ENCODE data around the gene FBXL17.

Gene FBXL17

GRCh38 chr5:108101821-108102220 lies 280.1 kb downstream of the FBXL17 start:
- DNase-seq (ENCODE audit: low read depth in 1 of 2, low spot score in 1 of 2) = no peak

GRCh38 chr5:108101130-108101529 lies 280.8 kb downstream of the FBXL17 start:
- DNase-seq (ENCODE audit: low read depth in 1 of 2, low spot score in 1 of 2) = no peak

DNA sequence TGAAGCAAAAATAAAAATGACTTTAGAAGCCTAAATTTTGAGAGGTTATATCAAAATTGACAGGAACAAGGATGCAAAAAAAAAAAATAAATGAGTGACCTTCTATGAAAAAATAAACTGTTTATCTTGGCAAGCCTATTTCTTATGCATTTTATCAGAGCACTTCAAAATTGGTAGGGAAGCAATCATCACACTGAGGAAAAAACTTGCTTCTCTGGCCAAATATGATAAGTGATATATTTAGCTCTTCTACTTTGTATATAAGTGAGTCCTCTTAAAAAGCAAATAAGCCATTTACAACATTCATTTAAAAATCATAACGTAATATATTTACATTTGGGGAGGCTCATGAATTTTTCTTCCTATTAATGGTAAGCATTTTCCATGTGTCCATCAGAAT lies 287.1 kb downstream of the FBXL17 start:
- DNase-seq (ENCODE audit: low read depth in 1 of 2, low spot score in 1 of 2) = no peak

- DNase-seq (ENCODE audit: low read depth in 1 of 2, low spot score in 1 of 2) = no peak
Measured at GRCh38 chr5:108093186-108093585, 288.7 kb downstream of the FBXL17 start.

DNA sequence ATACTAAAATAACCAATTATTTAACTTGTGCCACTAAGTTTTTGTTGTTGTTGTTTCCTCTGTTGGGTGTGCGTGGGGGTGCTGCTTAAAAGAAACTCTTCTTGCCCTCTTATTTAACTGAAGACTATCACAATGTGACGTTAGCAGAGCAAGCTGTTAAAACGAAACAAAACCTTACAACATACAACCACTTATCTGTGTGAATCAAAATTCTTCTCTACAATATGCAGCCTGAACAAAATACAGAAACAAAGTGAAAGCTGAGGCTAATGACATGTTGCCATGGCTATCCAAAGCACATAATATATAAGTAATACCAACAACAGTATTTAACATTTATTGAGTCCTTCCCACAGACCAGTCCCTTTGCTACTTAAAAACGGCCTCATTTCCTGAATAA lies 291.0 kb downstream of the FBXL17 start:
- DNase-seq (ENCODE audit: low read depth in 1 of 2, low spot score in 1 of 2) = no peak

GRCh38 chr5:108084105-108084504 lies 297.8 kb downstream of the FBXL17 start:
- DNase-seq (ENCODE audit: low read depth in 1 of 2, low spot score in 1 of 2) = no peak

DNA sequence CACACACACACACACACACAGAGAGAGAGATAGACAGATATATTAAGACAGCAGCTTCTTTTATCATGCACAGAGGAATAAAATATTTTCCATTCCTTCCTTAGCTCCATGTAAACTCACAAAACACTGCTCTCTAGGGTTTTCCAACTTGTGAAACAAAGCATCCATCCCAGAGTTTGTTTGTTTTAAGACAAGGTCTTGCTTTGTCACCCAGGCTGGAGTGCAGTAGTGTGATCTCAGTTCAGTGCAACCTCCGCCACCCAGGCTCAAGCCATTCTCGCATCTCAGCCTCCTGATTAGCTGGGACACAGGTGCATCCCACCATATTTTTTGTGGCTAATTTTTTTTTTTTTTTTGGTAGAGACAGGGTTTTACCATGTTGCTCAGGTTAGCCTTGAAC lies 298.7 kb downstream of the FBXL17 start:
- no peak for DNase-seq (ENCODE audit: low read depth in 1 of 2, low spot score in 1 of 2)

- DNase-seq (ENCODE audit: low read depth in 1 of 2, low spot score in 1 of 2) = no peak
Measured at GRCh38 chr5:108081707-108082106, 300.2 kb downstream of the FBXL17 start.

DNA sequence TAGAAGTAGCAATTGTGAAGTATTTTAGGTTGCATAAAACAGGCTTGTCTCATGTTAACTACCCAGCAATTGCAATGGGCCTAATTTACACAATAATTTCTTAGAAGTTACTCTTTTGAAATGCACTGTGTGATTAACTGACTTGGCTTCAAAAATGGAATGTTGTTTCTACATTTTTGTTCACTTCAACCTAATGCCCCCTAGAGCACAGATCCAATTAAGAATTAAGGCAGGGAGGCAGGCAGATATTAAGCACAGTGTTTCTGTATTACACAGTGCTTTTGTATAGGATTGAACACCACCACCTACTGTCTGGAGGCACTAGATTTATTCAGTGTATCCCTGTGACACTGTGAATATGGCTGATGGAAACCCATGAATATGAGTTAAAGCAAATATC lies 302.1 kb downstream of the FBXL17 start:
- no peak for DNase-seq (ENCODE audit: low read depth in 1 of 2, low spot score in 1 of 2)

DNA sequence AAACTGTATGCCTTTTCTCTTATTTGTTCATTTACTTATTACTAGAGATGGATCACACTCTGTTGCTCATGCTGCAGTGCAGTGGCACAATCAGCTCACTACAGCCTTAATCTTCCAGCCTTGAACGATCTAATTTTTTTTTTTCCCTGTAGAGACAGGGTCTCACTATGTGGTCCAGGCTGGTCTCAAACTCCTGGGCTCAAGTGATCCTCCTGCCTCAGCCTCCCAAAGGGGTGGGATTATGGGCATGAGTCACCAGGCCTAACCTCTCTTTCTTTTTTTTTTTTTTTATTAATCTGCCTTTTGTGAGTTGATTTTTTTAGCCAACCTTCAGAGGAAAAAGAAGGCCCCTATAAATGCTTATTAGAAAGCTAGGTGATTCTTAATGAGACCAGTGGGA lies 303.0 kb downstream of the FBXL17 start:
- no peak for DNase-seq (ENCODE audit: low read depth in 1 of 2, low spot score in 1 of 2)

- DNase-seq (ENCODE audit: low read depth in 1 of 2, low spot score in 1 of 2) = no peak
Measured at GRCh38 chr5:108078345-108078744, 303.6 kb downstream of the FBXL17 start.

DNA sequence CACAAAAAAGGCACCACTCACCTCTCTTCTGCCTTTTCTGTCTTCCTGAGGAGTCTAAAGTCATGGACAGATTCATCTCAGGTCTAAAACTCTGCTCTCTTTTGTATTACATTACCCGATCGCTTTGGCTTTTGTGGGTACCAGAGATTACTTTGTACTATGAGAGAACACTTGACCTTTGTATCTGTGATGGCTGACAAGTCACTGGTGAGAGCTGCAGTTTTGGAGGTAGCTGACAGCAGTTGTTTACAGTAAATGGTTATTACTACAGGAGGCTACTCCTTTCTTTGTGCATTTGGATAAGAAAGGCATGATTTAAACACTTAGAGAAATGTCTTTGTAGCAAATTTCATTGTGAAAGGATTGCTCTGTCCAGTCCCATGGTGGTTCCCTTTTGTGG lies 307.3 kb downstream of the FBXL17 start:
- no peak for DNase-seq (ENCODE audit: low read depth in 1 of 2, low spot score in 1 of 2)

DNA sequence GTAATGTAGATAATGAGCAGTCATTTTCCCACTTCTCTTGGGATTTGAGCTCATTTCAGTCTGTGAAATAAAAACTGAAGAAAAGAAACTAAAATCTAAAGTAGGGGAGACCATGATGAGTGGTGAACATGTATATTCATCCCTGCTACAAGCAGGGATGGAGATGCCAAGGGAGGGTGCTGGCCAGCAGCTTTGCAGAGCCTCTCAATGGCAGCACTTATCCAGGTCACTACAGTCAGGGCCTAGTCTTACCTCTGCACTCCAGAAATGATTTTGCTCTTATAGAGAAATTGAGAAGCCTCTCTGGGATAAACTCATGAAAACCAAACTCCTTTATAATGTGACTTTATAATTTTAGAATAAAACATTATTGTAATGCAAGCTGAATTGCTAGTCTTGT lies 317.6 kb downstream of the FBXL17 start:
- DNase-seq (ENCODE audit: low read depth in 1 of 2, low spot score in 1 of 2) = no peak

GRCh38 chr5:108061941-108062340 lies 320.0 kb downstream of the FBXL17 start:
- no peak for DNase-seq (ENCODE audit: low read depth in 1 of 2, low spot score in 1 of 2)

- no peak for DNase-seq (ENCODE audit: low read depth in 1 of 2, low spot score in 1 of 2)
Measured at GRCh38 chr5:108060340-108060739, 321.6 kb downstream of the FBXL17 start.

GRCh38 chr5:108059334-108059733 lies 322.6 kb downstream of the FBXL17 start:
- DNase-seq (ENCODE audit: low read depth in 1 of 2, low spot score in 1 of 2) = no peak

GRCh38 chr5:108054349-108054748 lies 327.5 kb downstream of the FBXL17 start:
- no peak for DNase-seq (ENCODE audit: low read depth in 1 of 2, low spot score in 1 of 2)

GRCh38 chr5:108046955-108047670 lies 334.8 kb downstream of the FBXL17 start:
- DNase-seq (ENCODE audit: low read depth in 1 of 2, low spot score in 1 of 2) = no peak

DNA sequence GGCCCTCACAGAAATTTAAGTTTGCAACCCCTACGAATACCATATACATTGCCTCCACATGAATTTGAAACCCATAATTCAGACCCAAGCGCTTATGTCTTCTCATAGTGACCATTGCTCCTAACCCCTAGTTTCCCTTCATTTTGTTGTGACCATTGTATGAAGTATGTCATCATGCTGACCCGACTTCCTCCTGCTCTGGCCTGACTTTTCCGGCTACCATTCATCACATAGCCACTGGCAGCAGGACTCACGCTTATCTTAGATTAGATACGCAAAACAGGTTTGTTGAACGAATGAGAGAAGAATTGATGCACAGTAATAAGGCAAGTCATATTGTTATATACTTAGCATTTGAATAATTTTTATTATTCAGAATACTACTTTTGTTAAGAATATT lies 345.4 kb downstream of the FBXL17 start:
- no peak for DNase-seq (ENCODE audit: low read depth in 1 of 2, low spot score in 1 of 2)

- DNase-seq (ENCODE audit: low read depth in 1 of 2, low spot score in 1 of 2) = no peak
Measured at GRCh38 chr5:108028883-108029282, 353.0 kb downstream of the FBXL17 start.

DNA sequence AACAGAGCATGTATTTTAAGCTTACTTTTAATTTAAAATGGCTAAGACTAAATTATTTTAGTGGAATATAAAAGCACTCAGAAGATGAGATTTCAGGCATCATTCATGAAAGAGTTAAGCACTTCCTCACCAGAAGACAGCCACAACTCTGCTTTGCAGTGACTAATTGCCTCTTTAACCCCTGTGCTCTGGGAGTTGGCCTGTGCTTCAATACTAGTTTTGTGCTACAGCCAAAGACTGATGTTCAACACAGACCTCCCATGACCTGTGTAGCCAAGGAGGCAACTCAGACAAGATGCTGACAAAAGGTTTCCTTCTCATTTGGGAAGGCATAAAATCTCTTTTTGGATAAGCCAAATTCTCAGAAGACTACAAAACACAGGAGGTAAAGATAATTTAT lies 353.5 kb downstream of the FBXL17 start:
- no peak for DNase-seq (ENCODE audit: low read depth in 1 of 2, low spot score in 1 of 2)

- no peak for DNase-seq (ENCODE audit: low read depth in 1 of 2, low spot score in 1 of 2)
Measured at GRCh38 chr5:108025957-108026356, 355.9 kb downstream of the FBXL17 start.

- DNase-seq (ENCODE audit: low read depth in 1 of 2, low spot score in 1 of 2) = no peak
Measured at GRCh38 chr5:108024986-108025385, 356.9 kb downstream of the FBXL17 start.

- no peak for DNase-seq (ENCODE audit: low read depth in 1 of 2, low spot score in 1 of 2)
Measured at GRCh38 chr5:108016101-108016500, 365.8 kb downstream of the FBXL17 start.

Data from activated CD4-positive, alpha-beta T cell treated with anti-CD3 and anti-CD28 coated beads, Interleukin-2, amount 50 U/mL, for 24 hours (primary cell).